IMR-90 (cell line): ENCODE results near the gene KRTAP10-11. TPM values are rescaled to one million over a fixed set of nuclear protein-coding genes. Genes with fewer than 3 reads are reported as not detected.

ENCODE experiments used
- ATAC-seq: fragments of 200-7000 bp; cut with Tn5 transposase; 2 replicates; pipeline ENCODE4 v1.9.1; 2020; ENCODE audit warnings: low read depth, mild to moderate bottlenecking, moderate library complexity
- BruUV-seq: library from RNA; stranded (reverse); fragments of 400-500 nt; replicated peaks from 2 replicates; lab custom pipeline; 2021; lab: Mats Ljungman, UMichigan
- CTCF ChIA-PET: fragments of 300-600 bp; formaldehyde crosslinking; extraction: SDS; loops from one replicate; lab custom pipeline; 2021; ENCODE audit warnings: antibody characterized with exemption; lab: Yijun Ruan, JAX
- POLR2A ChIA-PET: fragments of 300-600 bp; sonication (Branson Sonifier 250); formaldehyde crosslinking; loops from one replicate; lab custom pipeline; 2022; ENCODE audit warnings: antibody characterized with exemption; ENCODE audit not compliant: unreplicated experiment; lab: Charles Lee
- DNase-seq: peaks from one replicate; pipeline ENCODE4 v3.0.0; 2013
- H2AFZ ChIP-seq: replicated peaks from 2 replicates; pipeline ENCODE3; 2013; ENCODE audit warnings: low read length, mild to moderate bottlenecking; ENCODE audit not compliant: poor library complexity
- H2AK5ac ChIP-seq: 2 replicates; pipeline ENCODE4 v1.6.1; 2013; ENCODE audit warnings: low read depth, low read length, inconsistent platforms
- H2AK9ac ChIP-seq: replicated peaks from 2 replicates; pipeline ENCODE3; 2013; ENCODE audit warnings: mild to moderate bottlenecking, low read depth, low read length, moderate library complexity; ENCODE audit not compliant: poor library complexity
- H2BK120ac ChIP-seq: 2 replicates; pipeline ENCODE4 v1.6.1; 2013; ENCODE audit warnings: low read depth, low read length, inconsistent platforms
- H2BK15ac ChIP-seq: 3 replicates; pipeline ENCODE4 v1.6.1; 2013; ENCODE audit warnings: low read depth, low read length, inconsistent platforms
- H2BK20ac ChIP-seq: 2 replicates; pipeline ENCODE4 v1.6.1; 2013; ENCODE audit warnings: low read depth, mild to moderate bottlenecking, inconsistent platforms, low read length, moderate library complexity
- H2BK5ac ChIP-seq: 2 replicates; pipeline ENCODE4 v1.6.1; 2013; ENCODE audit warnings: mild to moderate bottlenecking, low read depth, low read length, inconsistent platforms; ENCODE audit not compliant: poor library complexity, severe bottlenecking
- H3K14ac ChIP-seq: replicated peaks from 2 replicates; pipeline ENCODE4 v1.6.1; 2013; ENCODE audit warnings: low read depth, low read length, inconsistent platforms
- H3K18ac ChIP-seq: 2 replicates; pipeline ENCODE4 v1.6.1; 2013; ENCODE audit warnings: low read depth, low read length, control low read depth
- H3K23ac ChIP-seq: 2 replicates; pipeline ENCODE4 v1.6.1; 2013; ENCODE audit warnings: low read depth, low read length, inconsistent platforms
- H3K27ac ChIP-seq: 2 replicates; pipeline ENCODE4 v1.5.1; 2013; ENCODE audit warnings: mild to moderate bottlenecking, control low read depth, low read length; ENCODE audit not compliant: insufficient read depth
- H3K27me3 ChIP-seq: 2 replicates; pipeline ENCODE4 v1.6.1; 2013; ENCODE audit warnings: low read length; ENCODE audit not compliant: control insufficient read depth, insufficient read depth
- H3K36me3 ChIP-seq: 2 replicates; pipeline ENCODE4 v1.6.1; 2013; ENCODE audit warnings: low read length, mixed read lengths; ENCODE audit not compliant: control insufficient read depth, insufficient read depth
- H3K4ac ChIP-seq: 2 replicates; pipeline ENCODE4 v1.6.1; 2013; ENCODE audit warnings: low read depth, low read length, inconsistent platforms
- H3K4me1 ChIP-seq: 2 replicates; pipeline ENCODE4 v1.6.1; 2013; ENCODE audit warnings: low read length, mixed read lengths; ENCODE audit not compliant: control insufficient read depth, insufficient read depth
- H3K4me2 ChIP-seq: 2 replicates; pipeline ENCODE4 v1.6.1; 2013; ENCODE audit warnings: low read depth, mild to moderate bottlenecking, control low read depth, low read length, moderate library complexity
- H3K4me3 ChIP-seq: 2 replicates; pipeline ENCODE4 v1.5.1; 2013; ENCODE audit warnings: low read depth, mild to moderate bottlenecking, control low read depth, low read length, moderate library complexity; ENCODE audit not compliant: insufficient read depth
- H3K56ac ChIP-seq: 2 replicates; pipeline ENCODE4 v1.6.1; 2013; ENCODE audit warnings: low read length, inconsistent platforms; ENCODE audit not compliant: insufficient read depth; ENCODE audit errors: extremely low read depth
- H3K79me1 ChIP-seq, 2 experiments: 2 replicates each; pipeline ENCODE4 v1.6.1; 2013; ENCODE audit warnings: low read length in 2 of 2, inconsistent platforms in 1 of 2, low read depth in 1 of 2
- H3K9ac ChIP-seq: 2 replicates; pipeline ENCODE4 v1.6.1; 2013; ENCODE audit warnings: low read depth, low read length, control low read depth
- H3K9me1 ChIP-seq: 2 replicates; pipeline ENCODE4 v1.6.1; 2013; ENCODE audit warnings: low read length, inconsistent platforms; ENCODE audit not compliant: insufficient read depth
- H3K9me3 ChIP-seq: 2 replicates; pipeline ENCODE4 v1.6.1; 2013; ENCODE audit warnings: low read length; ENCODE audit not compliant: control insufficient read depth, insufficient read depth
- H4K20me1 ChIP-seq: 2 replicates; pipeline ENCODE4 v1.6.1; 2013; ENCODE audit warnings: low read length, inconsistent platforms; ENCODE audit not compliant: insufficient read depth
- H4K5ac ChIP-seq: 2 replicates; pipeline ENCODE4 v1.6.1; 2013; ENCODE audit warnings: mild to moderate bottlenecking, low read depth, low read length, control low read depth
- H4K8ac ChIP-seq, 2 experiments: 2 replicates each; pipeline ENCODE4 v1.6.1; 2013; ENCODE audit warnings: low read depth in 2 of 2, low read length in 2 of 2, control low read depth in 1 of 2, inconsistent platforms in 1 of 2
- H4K91ac ChIP-seq: 2 replicates; pipeline ENCODE4 v1.6.1; 2013; ENCODE audit warnings: low read depth, low read length, inconsistent platforms; ENCODE audit not compliant: insufficient read depth
- BHLHE40 ChIP-seq: fragments of 150-350 bp; IDR thresholded peaks from 2 replicates; pipeline ENCODE4 v1.6.1; 2016; ENCODE audit warnings: mild to moderate bottlenecking, low read depth, low read length
- CEBPB ChIP-seq: IDR thresholded peaks from 2 replicates; pipeline ENCODE4 v1.6.1; 2012; ENCODE audit warnings: low read depth, low read length, improper control_type of control experiment
- MAFK ChIP-seq: IDR thresholded peaks from 2 replicates; pipeline ENCODE4 v1.6.1; 2012; ENCODE audit warnings: low read depth, low read length, improper control_type of control experiment
- MAZ ChIP-seq: IDR thresholded peaks from 2 replicates; pipeline ENCODE4 v1.6.1; 2012; ENCODE audit warnings: low read depth, mild to moderate bottlenecking, low read length, improper control_type of control experiment, moderate library complexity, borderline replicate concordance
- MXI1 ChIP-seq: IDR thresholded peaks from 2 replicates; pipeline ENCODE4 v1.6.1; 2012; ENCODE audit warnings: low read depth, mild to moderate bottlenecking, low read length, moderate library complexity, borderline replicate concordance
- RAD21 ChIP-seq: IDR thresholded peaks from 2 replicates; pipeline ENCODE4 v1.6.1; 2012; ENCODE audit warnings: low read length, improper control_type of control experiment
- RFX5 ChIP-seq: IDR thresholded peaks from 2 replicates; pipeline ENCODE4 v1.8.0; 2012; ENCODE audit warnings: low read depth, mild to moderate bottlenecking, low read length, moderate library complexity
- WGBS, 2 experiments: methylation state at CpG; one replicate each; pipeline versions ENCODE4 v1.1.5 to v1.1.7; 2013; ENCODE audit warnings: missing lambda C conversion rate in 2 of 2; ENCODE audit not compliant: insufficient read length in 1 of 2; ENCODE audit errors: extremely low coverage in 2 of 2; 5-methylcytosine and 5-hydroxymethylcytosine counted together
- dilution Hi-C: fragments of 300-500 bp; cut with HindIII; formaldehyde crosslinking; loops from one replicate; pipeline ENCODE4 v1.14.3; 2018; ENCODE audit warnings: low sequenced_read_pairs; ENCODE audit not compliant: unreplicated experiment
- in situ Hi-C: fragments of 300-500 bp; cut with MboI; formaldehyde crosslinking; loops from 3 replicates; pipeline ENCODE4 v1.14.3; 2019; ENCODE audit warnings: low sequenced_read_pairs, inconsistent platforms, mixed read lengths
- intact Hi-C: fragments of 100-400 bp; cut with micrococcal nuclease; formaldehyde crosslinking; loops from 2 replicates; pipeline ENCODE4 v1.10.0; 2022
- polyA plus RNA-seq, 3 experiments: library from polyadenylated mRNA; depleted of rRNA; stranded (reverse); fragments of >200 nt; gene quantifications; 2 replicates each; pipeline ENCODE4 v1.2.3, GENCODE V29; 2012; ENCODE audit warnings: low replicate concordance in 1 of 3
- total RNA-seq: library from RNA; depleted of rRNA; stranded (reverse); fragments of >200 nt; gene quantifications from 2 replicates; pipeline ENCODE4 v1.2.3, GENCODE V29; 2012

KRTAP10-11 gene
- total and polyA plus RNA-seq, 2 of the 4 experiments (the other 2 are of a cell fraction), result not detected

GRCh38 chr21:44632067-44632466, 14.1 kb upstream of the KRTAP10-11 start:
- in situ Hi-C loops, result no loop called here
- H3K4me1 ChIP-seq, result no peaks in the 10 kb centered on the region

More at GRCh38 chr21:44632067-44632466, 14.1 kb upstream of the KRTAP10-11 start:
- Histone ChIP-seq H4K8ac (no peak overlapping the region), H3K27me3 (no peaks in the 10 kb centered on the region), H2BK15ac (no peak overlapping the region), H3K14ac (no peak overlapping the region), H4K20me1 (no peaks in the 10 kb centered on the region), H2AK5ac (no peak overlapping the region), H3K4me2 (no peak overlapping the region), H2BK20ac (no peak overlapping the region), H3K23ac (no peak overlapping the region), H3K4ac (no peak overlapping the region), H3K79me1 (no peaks in the 10 kb centered on the region), H2AK9ac (no peak overlapping the region), H3K9ac (no peak overlapping the region), H2BK120ac (no peak overlapping the region), H3K56ac (no peak overlapping the region), H2BK5ac (no peak overlapping the region), H3K9me3 (0 out of 2 replicates have a peak, but pooled peaks cover 2% of the 10 kb centered on the region), H3K9me1 (no peaks in the 10 kb centered on the region), H3K18ac (no peak overlapping the region), H3K36me3 (no peaks in the 10 kb centered on the region), H3K27ac (no peak overlapping the region), H4K5ac (no peak overlapping the region), H2AFZ (no peak overlapping the region), H3K4me3 (no peak overlapping the region), H4K91ac (no peak overlapping the region)
- DNase-seq, result no peak
- dilution Hi-C loops, result no loop called here
- TF ChIP-seq BHLHE40 (no peak), RAD21 (no peak), CEBPB (no peak), RFX5 (no peak), MAFK (no peak), MAZ (no peak), MXI1 (no peak)
- no CpG with 5 or more reads among the region's 1 CpG for WGBS, 2 experiments
- intact Hi-C loops, result no loop called here
- POLR2A ChIA-PET, result no interaction called here
- CTCF ChIA-PET, result no interaction called here
- no peak for ATAC-seq
- no TSS peak for BruUV-seq
